GM11168 (cell line): Measurements from ENCODE around the gene C10orf90.

Source experiments
- in situ Hi-C: fragments of 300-500 bp; cut with MboI; formaldehyde crosslinking; loops from one replicate; pipeline ENCODE4 v1.12.0; 2022; ENCODE audit warnings: low sequenced_read_pairs; ENCODE audit not compliant: unreplicated experiment

Gene C10orf90

DNA sequence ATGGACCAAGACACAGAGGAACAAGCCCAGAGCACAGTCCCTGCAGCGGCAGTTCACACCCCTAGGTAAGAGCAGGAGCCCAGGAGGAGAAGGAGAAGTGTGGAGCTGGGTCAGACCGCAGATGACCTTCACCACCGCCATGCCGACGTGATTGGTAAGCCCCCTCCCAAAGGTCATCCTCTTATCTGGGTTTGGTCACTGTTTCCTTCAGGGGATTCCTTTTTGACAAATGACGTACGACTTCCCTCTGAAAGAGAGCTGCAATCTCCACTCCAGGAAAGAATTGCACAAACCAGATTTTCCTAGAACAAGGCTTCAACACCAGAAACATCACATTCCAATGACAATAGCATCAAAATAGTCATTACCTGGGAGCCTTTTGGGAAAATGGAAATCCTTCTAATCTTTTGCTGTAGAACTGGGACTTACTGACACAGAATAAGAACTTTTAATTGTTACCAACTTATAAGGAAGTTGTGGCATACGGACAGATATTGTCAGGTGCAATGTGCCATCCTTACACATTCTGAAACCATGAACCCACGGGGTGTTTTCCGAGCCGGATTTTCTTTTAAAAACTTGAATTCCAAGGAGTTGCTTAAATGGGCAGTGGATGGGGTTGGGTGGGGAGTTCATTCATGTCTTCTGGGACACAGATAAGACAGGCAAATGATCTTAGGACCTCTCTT lies 261.4 kb downstream of the C10orf90 start:
- in situ Hi-C loops = no loop called here

DNA sequence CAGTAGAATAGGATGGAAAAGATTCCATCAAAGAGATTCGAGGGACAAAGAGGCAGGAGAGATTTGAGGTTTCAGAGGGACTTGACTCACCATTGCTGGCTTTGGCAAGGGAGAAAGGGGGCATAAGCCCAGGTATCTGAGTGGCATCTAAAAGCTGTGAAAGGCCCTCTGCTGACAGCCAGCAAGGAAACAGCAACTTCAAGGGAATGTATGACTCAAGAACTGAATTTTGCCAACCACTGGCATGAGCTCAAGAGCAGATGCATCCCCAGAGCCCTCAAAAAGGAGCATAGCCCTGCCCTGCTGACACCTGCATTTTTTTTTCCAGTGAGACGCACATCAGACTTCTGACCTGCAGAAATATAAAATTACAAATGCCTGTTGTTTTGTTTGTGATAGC lies 262.7 kb downstream of the C10orf90 start:
- in situ Hi-C loops = no loop called here

DNA sequence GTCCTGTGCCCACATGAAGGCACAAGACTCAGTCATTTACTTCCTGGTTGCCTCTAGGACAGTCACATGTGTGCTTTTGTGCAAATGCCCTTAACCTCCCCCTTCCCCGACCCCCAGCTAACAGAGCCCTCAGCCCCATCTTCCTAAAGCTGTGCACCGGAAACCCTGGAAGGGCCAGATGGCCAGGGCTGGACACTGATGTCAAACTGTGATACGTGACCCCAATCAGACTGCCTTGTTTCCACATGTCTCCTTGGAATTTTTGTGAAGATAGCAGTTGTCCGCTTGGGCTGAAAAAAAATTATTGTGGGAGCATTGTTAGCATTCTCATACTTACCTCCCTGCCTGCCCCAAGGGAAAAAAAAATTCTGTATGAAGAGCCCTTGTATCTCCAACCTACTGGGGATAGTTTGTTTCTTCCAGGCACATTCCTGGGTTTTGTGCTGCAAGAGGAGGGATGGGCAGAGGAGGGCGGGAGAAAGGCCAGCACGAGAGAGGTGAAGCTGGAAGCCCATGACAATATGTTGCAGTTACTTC lies 265.2 kb downstream of the C10orf90 start:
- in situ Hi-C loops = no loop called here

- in situ Hi-C loops = no loop called here
Measured at GRCh38 chr10:126402721-126403695, 267.5 kb downstream of the C10orf90 start.

DNA sequence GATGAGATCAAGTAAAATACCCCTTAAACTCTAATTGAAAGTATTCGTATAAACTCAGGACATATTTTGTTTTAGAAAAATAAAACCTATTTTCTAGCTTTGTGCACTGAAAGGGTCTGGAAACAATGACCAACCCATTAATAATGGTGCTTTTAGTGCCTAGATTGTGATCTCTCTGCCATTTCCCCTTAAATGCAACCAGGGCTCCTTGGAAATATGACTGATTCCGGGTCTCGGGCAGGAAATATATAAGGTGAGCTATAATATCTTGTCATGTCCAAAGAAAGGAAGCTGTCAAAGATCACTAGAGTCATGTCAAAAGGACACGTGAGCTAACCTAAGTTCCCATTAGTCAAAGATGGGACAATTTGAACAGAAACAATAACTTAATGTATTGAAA lies 269.9 kb downstream of the C10orf90 start:
- in situ Hi-C loops = no loop called here

- in situ Hi-C loops = no loop called here
Measured at GRCh38 chr10:126398924-126399323, 271.6 kb downstream of the C10orf90 start.

GRCh38 chr10:126398383-126398743 lies 272.1 kb downstream of the C10orf90 start:
- in situ Hi-C loops = no loop called here

DNA sequence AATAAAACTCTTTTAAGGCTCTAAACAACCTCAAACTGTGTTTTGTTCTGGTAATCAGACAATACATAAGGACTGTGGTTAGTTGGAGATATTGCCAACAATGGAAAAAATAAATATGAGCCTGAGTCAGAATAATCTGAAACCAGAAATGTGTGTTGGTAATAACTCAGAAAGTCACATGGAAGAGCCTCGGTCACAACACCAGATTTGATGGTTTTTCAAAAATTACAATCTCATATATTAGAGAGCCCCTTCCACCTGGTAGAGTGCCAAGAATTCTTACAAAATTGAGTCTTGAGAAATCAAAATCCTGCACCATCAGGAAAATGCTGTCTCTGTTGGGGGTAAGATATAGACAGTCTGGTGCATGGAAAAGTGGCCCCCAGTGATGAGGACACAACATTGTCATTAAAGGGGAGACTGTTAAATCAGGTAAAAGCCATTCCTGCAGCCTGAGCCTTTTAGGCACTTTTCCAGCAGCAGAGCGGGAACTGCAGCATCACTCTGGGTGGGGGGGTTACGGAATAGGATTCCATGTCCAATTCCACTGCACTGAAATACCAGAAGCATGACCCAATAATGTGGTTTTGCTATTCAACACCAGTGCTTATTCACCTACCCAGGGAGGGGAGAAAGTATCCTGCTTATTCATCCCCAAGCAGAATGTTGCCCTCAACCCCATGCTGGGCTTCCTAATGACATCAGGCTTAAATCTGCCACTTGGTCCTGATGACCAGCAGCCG lies 272.7 kb downstream of the C10orf90 start:
- in situ Hi-C loops = no loop called here

DNA sequence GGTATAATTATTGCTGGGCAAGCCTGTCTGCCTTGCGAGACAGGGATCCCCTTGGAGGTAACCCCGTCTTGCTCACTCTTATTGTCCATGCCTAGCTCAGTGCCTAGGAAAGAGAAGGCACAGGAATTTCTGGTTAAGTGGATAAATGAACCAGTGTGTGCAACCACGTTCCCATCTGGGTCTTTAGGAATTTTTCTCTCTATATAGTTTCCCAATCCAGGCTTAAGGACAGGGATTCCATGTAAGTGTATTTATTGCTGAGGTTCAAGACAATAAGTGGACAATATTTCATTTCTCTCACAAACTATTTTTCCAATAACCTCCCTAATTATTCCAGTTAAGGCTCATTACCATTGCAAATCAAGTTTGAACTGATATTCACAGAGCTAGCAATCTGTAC lies 273.3 kb downstream of the C10orf90 start:
- in situ Hi-C loops = no loop called here

GRCh38 chr10:126394948-126395347 lies 275.5 kb downstream of the C10orf90 start:
- in situ Hi-C loops = no loop called here

DNA sequence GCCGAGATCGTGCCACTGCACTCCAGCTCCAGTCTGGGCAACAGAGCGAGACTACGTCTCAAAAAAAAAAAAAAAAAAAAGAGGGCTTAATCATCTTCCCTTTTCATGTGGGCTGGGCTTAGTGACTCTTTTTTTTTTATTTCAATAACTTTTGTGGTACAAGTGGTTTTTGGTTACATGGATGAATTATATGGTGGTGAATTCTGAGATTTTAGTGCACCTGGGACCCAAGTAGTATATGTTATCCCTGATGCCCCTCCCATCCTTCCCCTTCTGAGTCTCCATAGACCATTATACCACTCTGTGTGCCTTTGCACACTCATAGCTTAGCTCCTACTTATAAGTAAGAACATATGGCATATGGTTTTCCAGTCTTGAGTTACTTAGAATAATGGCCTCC lies 277.4 kb downstream of the C10orf90 start:
- in situ Hi-C loops = no loop called here

GRCh38 chr10:126392469-126392868 lies 278.0 kb downstream of the C10orf90 start:
- in situ Hi-C loops = no loop called here

- in situ Hi-C loops = no loop called here
Measured at GRCh38 chr10:126392068-126392467, 278.4 kb downstream of the C10orf90 start.

DNA sequence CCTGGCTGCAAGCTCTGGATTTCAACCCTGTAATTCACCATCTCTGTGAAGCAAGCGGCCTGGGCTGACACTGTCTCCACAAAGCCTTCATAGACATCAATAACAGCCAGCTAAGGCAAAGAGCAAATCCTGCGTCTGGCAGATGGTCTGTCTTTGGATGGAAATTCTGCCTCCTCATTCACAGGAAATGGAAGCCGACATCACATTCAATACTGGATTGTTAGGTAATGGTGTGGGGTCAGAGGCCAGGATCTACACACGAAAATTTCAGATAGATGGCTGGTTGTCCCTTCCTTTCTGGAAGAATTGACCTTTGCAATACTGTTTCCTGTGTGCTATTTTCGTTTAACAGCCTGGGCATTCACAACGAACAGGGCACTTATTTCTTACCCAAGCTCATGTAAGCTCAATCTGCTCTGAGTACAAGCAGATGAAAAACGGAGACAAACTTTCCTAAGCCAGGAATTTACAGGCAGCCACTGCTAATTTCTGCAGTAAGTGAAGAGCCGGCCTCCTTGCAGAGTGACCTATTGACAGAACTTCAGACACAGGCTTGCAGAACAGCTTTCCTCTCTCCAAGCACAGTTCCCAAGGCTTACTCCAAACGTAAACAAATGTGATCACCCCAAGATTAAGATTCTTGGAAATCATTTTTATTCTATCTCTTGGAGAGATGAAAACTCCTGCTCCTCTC lies 279.2 kb downstream of the C10orf90 start:
- in situ Hi-C loops = no loop called here

DNA sequence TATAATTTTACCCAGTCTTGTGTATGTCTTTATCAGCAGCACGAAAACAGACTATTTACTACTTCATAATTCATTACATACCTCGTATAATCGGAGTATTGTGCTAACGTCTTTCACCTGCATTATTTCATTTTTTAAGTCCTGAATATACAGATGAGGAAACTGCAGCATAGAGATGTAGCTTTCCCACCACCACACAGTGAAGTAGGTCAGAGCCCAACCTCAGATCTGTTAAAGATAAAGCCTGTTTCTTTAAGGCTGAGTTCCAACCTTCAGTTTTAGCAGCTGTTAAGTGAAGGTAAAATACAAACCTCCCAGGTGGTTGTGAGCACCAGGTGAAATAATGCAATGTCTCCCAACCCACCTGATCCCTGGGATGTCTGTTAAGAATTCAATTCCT lies 280.2 kb downstream of the C10orf90 start:
- in situ Hi-C loops = no loop called here

- in situ Hi-C loops = no loop called here
Measured at GRCh38 chr10:126387931-126388911, 282.3 kb downstream of the C10orf90 start, which contains the start of gene ADAM12. TSS of gene ADAM12 (minus strand) at chr10:126388477. CDS start at chr10:126388145, 332 bp downstream.

- in situ Hi-C loops = no loop called here
Measured at GRCh38 chr10:126387041-126387921, 283.2 kb downstream of the C10orf90 start.
